Adrenal gland (tissue), 5 donors: ENCODE results near the gene RIMBP2.

Source experiments
- CTCF ChIP-seq, 6 experiments: fragments of 450-650 bp in 4 of 6; fragments of 200-600 bp in 2 of 6; sonication (generic) in 1 of 6; IDR thresholded peaks; 1 replicate in 5 of 6; 2 replicates in 1 of 6; pipeline versions ENCODE4 v1.5.1 to v1.8.0; 2016 to 2021; ENCODE audit warnings: antibody characterized with exemption in 6 of 6, mild to moderate bottlenecking in 2 of 6, moderate library complexity in 1 of 6
- POLR2A ChIP-seq, 2 donors: fragments of 450-650 bp; IDR thresholded peaks; one replicate each; pipeline ENCODE4 v1.6.1; 2017; ENCODE audit warnings: antibody characterized with exemption in 2 of 2, mild to moderate bottlenecking in 2 of 2, moderate library complexity in 1 of 2
- donor health status: DM: no; HTN: no; CAD: no.

- no peak for TF ChIP-seq CTCF (IDR thresholded peaks at IDR 0.05)
- no peak for TF ChIP-seq POLR2A (IDR thresholded peaks at IDR 0.05)
These were observed 238.4 kb downstream of the RIMBP2 start for GRCh38 chr12:130477701-130478100.
